GM19023 (cell line): Measurements from ENCODE around the gene LNPK.
"Not testable (repeated sequence)": the region's sequence is repeated elsewhere in the genome, so short reads cannot be mapped to it uniquely, and the experiment has no call there.

ENCODE experiments used
- ATAC-seq: cut with Tn5 transposase; IDR thresholded peaks from one replicate; pipeline ENCODE4 v1.9.1; 2021; ENCODE audit warnings: mild to moderate bottlenecking, moderate library complexity; ENCODE audit not compliant: unreplicated experiment

The LNPK gene

GRCh38 chr2:175973373-175973772 lies 28.7 kb downstream of the LNPK start:
- no peak for ATAC-seq

DNA sequence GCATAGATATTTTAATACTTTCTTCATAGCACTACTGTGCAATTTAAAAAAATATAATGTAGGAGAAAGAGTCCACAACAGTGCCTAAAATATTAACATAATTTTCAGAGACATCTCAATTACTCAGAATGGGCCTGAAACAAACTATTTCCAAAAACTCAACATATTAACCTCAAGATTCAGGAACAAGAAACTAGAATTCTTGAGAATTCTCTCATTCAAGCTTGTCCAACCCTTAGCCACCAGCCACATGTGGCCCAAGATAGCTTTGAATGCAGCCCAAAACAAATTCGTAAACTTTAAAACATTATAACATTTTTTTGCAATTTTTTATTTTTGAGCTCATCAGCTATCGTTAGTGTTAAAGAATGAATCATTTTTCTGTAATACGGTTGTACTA lies 35.2 kb downstream of the LNPK start:
- ATAC-seq: no peak

DNA sequence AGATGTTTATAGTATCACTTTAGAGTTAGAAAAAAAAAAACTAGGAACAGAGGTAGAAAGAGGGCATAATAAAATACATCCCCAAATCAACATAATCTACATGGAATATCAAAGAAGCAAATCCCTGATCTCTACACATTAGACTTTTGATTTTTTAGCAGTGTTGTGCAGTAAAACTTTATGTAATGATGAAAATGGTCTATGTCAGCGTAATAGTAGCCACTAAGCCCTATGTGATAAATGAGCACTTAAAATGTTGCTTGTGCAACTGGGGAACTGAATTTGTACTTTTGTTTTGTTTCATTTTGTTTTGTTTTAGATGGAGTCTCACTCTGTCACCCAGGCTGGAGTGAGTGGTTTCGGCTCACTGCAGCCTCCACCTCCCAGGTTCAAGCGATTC lies 36.3 kb downstream of the LNPK start:
- ATAC-seq: no peak

- ATAC-seq: no peak
These were observed 37.9 kb downstream of the LNPK start for GRCh38 chr2:175964195-175964594.

DNA sequence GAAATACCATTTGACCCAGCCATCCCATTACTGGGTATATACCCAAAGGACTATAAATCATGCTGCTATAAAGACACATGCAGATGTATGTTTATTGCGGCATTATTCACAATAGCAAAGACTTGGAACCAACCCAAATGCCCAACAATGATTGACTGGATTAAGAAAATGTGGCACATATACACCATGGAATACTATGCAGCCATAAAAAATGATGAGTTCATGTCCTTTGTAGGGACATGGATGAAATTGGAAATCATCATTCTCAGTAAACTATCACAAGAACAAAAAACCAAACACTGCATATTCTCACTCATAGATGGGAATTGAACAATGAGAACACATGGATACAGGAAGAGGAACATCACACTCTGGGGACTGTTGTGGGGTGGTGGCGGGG lies 38.9 kb downstream of the LNPK start:
- not testable (repeated sequence) for ATAC-seq

DNA sequence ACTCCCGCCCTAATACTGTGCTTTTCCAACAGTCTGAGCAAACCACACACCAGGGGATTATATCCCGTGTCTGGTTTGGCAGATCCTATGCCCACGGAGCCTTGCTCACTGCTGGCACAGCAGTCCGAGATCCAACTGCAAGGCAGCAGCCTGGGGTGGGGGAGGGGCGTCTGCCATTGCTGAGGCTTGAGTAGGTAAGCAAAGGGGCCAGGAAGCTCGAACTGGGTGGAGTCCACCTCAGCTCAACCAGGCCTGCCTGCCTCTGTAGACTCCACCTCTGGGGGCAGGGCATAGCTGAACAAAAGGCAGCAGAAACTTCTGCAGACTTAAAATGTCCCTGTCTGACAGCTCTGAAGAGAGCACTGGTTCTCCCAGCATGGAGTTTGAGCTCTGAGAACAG lies 44.2 kb downstream of the LNPK start:
- ATAC-seq: no peak

- ATAC-seq: no peak
These were observed 46.9 kb downstream of the LNPK start for GRCh38 chr2:175955136-175955535.

DNA sequence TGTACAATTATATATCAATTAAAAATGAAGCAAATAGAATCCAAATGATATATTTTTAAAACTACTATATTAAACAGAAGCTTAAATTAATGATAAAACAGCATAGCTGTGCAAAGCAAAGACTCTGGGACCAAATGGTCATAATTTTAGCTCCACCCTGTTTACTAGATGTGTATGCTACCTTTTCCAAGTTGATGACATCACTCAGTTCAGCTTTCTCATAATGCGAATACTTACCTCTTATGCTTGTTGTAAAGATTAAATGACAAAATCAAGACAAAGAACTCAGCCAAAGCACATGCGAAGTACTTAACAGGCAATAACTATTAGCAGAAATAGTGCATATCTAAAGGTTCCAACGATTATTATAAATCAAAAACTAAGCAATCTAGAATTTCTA lies 51.6 kb downstream of the LNPK start:
- no peak for ATAC-seq

DNA sequence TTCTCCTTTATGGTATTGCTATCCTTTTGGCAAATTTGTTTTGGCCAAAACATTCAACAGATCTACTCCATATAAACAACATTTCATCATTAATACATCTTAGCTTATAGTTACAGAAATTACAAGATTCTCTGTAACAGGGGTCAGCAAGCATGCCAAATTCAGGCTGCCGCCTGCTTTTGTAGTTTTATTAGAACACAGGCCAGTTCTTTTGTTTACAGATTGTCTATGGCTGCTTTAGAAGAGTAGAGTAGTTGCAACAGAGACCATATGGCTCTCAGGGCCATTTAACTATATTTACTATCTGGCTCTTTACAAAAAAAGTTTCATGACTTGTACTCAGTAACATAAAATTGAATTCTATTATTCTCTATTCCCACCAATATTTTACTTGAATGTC lies 53.9 kb downstream of the LNPK start:
- no peak for ATAC-seq

GRCh38 chr2:175947073-175947472 lies 55.0 kb downstream of the LNPK start:
- no peak for ATAC-seq

DNA sequence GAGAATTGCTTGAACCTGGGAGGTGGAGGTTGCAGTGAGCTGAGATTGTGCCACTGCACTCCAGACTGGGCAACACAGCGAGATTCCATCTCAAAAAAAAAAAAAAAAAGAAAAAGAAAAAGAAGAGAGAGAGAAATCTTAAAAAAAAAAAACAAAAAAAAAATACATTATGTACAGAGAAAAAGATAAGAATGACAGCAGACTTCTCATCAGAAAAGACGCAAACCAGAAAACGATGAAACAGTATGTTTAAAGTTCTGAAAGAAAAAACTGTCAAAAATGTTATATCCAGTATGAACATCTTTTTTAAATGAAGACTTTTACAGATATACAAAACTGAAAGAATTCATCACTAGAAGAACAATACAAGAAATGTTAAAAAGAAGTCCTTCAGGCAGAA lies 60.4 kb downstream of the LNPK start:
- no peak for ATAC-seq

GRCh38 chr2:175937216-175937615 lies 64.9 kb downstream of the LNPK start:
- ATAC-seq: no peak

- no peak for ATAC-seq
These were observed 66.5 kb downstream of the LNPK start for GRCh38 chr2:175935289-175936181.

- no peak for ATAC-seq
These were observed 69.4 kb downstream of the LNPK start for GRCh38 chr2:175932675-175933074.

GRCh38 chr2:175931805-175932204 lies 70.3 kb downstream of the LNPK start:
- no peak for ATAC-seq

DNA sequence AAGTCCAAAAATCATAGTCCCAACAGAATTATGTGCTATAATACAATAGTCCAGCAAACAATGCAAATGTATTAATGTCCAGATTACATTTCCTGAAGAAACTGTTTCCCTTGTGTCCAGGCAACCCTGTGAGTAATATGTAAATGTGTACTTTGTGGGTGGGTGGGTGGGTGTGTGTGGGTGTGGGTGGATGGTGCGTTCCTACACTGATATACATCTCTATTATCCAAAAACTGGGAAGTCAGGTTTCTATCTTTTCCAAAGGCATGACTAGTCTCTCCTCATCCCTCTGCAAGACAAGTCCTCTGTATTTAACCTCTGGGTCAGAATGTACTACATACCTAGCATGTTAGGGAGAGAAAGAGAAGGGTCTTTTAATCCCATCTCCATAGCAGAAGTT lies 71.6 kb downstream of the LNPK start:
- ATAC-seq: no peak

- no peak for ATAC-seq
These were observed 72.2 kb downstream of the LNPK start for GRCh38 chr2:175929850-175930249.

DNA sequence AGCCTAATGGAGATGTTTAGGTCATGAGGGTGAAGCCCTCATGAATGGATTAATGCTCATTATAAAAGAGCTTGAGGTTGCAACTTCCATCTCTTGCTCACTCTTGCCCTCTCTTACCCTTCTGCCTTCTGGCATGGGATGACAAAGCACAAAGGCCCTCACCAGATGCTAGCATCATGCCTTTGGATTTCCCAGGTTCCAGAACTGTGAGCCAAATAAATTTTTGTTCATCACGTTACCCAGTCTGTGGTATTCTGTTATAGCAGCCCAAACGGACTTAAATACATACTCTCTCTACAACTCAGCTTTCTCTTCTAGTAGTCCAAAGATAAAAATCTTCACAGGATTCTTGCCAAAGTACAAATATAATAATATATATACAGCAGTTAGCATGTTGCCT lies 75.8 kb downstream of the LNPK start:
- no peak for ATAC-seq

GRCh38 chr2:175922160-175922559 lies 79.9 kb downstream of the LNPK start:
- ATAC-seq: no peak

DNA sequence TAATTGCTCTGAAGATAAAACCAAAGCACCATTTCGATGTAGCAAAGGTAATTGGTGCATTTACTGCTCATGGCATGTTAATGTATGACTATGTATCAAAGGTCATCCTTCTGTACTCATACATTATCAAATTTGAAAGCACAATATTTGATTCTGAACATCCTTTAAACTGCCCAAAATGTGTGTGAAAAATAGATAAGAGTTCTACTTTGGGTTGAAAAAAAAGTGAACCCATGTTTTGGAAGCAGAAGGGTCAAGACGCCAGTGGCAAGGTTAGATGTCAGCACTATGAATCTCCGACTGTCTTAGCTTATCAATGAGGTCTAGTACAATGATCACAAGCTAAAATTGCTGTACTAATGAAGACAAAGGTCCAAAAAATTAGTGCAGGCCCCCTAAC lies 83.1 kb downstream of the LNPK start:
- no peak for ATAC-seq

DNA sequence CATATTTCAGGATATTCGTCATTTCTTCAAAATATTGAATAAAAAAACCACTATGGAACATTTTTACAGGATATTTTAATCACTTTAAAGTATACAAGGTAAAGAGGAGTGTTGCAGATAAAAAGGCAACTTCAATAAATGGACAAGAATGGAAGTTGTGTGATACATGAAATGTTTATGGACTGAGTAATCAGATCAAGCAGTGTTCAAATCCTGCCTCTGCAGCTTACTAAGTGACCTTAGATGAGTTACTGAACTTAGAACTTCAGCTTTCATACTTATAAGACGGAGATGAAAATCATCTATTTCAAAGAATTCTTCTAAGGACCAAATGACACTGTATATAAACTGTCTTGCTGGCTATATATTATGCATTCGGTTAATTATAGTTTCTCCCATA lies 87.2 kb downstream of the LNPK start:
- no peak for ATAC-seq

GRCh38 chr2:175913849-175914743 lies 88.0 kb downstream of the LNPK start:
- not testable (repeated sequence) for ATAC-seq
